ENCODE results near the gene DISP2.

DISP2 gene

DNA sequence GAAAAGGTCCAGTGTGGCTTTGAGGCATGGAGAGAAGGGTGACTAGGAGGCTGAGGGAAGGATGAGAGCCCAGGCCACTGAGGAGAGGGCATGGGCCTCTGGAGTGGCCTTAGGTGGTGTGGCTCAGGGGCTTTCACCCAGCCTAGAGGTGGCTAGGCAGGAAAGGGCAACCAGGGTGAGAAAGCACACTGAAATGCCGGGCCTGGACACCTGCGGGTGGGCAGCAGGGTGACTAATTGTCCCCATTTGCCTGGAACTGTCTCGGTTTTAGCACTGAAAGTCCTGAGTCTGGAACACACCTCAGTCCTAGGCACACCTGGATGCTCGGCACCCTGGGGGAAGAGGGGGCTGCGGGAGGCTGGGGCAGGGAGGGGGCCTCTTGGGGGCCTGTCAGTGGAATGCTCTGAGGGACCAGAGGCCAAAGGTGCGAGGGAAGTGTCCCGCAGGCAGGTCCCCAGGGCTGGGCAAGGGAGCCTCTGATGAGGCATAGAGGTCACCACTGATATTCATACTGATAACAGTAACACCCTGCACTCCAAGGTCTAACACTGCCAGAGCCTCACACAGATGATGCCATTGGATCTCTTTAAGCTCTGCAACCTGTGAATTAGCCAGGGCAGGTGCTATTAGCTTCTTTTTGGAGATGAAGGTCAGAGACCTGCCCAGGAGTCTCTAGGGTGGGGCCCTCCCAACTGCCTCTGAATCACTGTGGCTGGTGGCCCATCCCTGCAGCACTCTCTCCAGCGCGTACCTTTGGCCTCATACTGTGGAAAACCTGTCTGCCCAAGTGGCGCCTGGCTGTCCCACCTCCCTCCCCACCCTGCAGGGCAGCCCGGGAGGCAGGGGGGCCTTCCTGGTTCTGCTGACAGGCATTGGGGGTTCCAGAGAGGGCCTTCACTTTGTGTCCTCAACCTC is 10.2 kb upstream of the DISP2 start:
- no peak for TF ChIP-seq EZH2phosphoT487 (conservative IDR thresholded peaks at IDR 0.05; ENCODE audit: low read length)
- TF ChIP-seq, protein P1, sequence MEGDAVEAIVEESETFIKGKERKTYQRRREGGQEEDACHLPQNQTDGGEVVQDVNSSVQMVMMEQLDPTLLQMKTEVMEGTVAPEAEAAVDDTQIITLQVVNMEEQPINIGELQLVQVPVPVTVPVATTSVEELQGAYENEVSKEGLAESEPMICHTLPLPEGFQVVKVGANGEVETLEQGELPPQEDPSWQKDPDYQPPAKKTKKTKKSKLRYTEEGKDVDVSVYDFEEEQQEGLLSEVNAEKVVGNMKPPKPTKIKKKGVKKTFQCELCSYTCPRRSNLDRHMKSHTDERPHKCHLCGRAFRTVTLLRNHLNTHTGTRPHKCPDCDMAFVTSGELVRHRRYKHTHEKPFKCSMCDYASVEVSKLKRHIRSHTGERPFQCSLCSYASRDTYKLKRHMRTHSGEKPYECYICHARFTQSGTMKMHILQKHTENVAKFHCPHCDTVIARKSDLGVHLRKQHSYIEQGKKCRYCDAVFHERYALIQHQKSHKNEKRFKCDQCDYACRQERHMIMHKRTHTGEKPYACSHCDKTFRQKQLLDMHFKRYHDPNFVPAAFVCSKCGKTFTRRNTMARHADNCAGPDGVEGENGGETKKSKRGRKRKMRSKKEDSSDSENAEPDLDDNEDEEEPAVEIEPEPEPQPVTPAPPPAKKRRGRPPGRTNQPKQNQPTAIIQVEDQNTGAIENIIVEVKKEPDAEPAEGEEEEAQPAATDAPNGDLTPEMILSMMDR (IDR thresholded peaks at IDR 0.05; ENCODE audit: insufficient read depth, low read length, poor library complexity, severe bottlenecking) = no peak
- Histone ChIP-seq H4K20me1 (ENCODE audit: low read depth, low read length) (no peaks in the 10 kb centered on the region), H3K9me2 (replicated peaks; ENCODE audit: insufficient read depth, low read length) (no peaks in the 10 kb centered on the region), H3K4me3 (ENCODE audit: insufficient read depth, low read length, poor library complexity, severe bottlenecking) (no peak overlapping the region), H3K27ac (ENCODE audit: low read depth, low read length) (no peak overlapping the region), H3K36me3 (ENCODE audit: low read length) (no peaks in the 10 kb centered on the region), H3K79me2 (ENCODE audit: insufficient read depth, low read length) (no peaks in the 10 kb centered on the region), H3K9me3 (ENCODE audit: insufficient read depth, low read length) (no peaks in the 10 kb centered on the region), H3K27me3 (ENCODE audit: low read length) (no peaks in the 10 kb centered on the region), H3F3A (ENCODE audit: insufficient read depth) (no peaks in the 10 kb centered on the region), H3K9ac (ENCODE audit: low read length) (no peak overlapping the region), H2AFZ (ENCODE audit: low read depth, low read length, severe bottlenecking) (no peak overlapping the region), H3K4me2 (ENCODE audit: low read depth, low read length, poor library complexity, severe bottlenecking) (no peak overlapping the region)

DNA sequence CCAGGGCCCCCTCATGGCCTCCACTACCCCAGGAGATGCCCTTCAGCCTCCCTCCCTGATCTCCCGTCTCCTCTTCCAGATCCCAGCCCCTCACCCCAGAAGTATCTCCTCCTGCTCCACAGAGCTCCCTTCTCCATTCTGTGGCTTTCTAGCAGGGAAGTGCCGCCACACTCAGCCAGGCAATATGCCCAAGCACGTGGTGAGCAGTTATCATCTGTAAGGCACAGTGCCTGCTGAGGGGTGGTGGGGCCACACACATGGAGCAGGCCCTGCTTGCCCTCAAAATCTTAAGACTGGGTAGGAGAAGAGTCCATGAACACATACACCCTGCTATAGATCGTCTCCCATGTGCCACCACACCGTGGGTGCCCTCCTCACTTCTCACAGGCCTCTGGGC is 9.5 kb upstream of the DISP2 start:
- no peaks in the 10 kb centered on the region for H3K27me3 ChIP-seq (ENCODE audit: low read length)
- H3K79me2 ChIP-seq (ENCODE audit: insufficient read depth, low read length) = no peaks in the 10 kb centered on the region
- H3K4me2 ChIP-seq (ENCODE audit: low read depth, low read length, poor library complexity, severe bottlenecking) = no peak overlapping the region
- H3K9me2 ChIP-seq (replicated peaks; ENCODE audit: insufficient read depth, low read length) = no peaks in the 10 kb centered on the region
- no peak overlapping the region for H3K27ac ChIP-seq (ENCODE audit: low read depth, low read length)
- H2AFZ ChIP-seq (ENCODE audit: low read depth, low read length, severe bottlenecking) = no peak overlapping the region
- no peak overlapping the region for H3K9ac ChIP-seq (ENCODE audit: low read length)
- TF ChIP-seq, protein P1 (IDR thresholded peaks at IDR 0.05; ENCODE audit: insufficient read depth, low read length, poor library complexity, severe bottlenecking) = no peak
- no peak for TF ChIP-seq EZH2phosphoT487 (conservative IDR thresholded peaks at IDR 0.05; ENCODE audit: low read length)
- no peaks in the 10 kb centered on the region for H3F3A ChIP-seq (ENCODE audit: insufficient read depth)
- H3K36me3 ChIP-seq (ENCODE audit: low read length) = no peaks in the 10 kb centered on the region
- no peaks in the 10 kb centered on the region for H3K9me3 ChIP-seq (ENCODE audit: insufficient read depth, low read length)
- no peaks in the 10 kb centered on the region for H4K20me1 ChIP-seq (ENCODE audit: low read depth, low read length)
- H3K4me3 ChIP-seq (ENCODE audit: insufficient read depth, low read length, poor library complexity, severe bottlenecking) = no peak overlapping the region

DNA sequence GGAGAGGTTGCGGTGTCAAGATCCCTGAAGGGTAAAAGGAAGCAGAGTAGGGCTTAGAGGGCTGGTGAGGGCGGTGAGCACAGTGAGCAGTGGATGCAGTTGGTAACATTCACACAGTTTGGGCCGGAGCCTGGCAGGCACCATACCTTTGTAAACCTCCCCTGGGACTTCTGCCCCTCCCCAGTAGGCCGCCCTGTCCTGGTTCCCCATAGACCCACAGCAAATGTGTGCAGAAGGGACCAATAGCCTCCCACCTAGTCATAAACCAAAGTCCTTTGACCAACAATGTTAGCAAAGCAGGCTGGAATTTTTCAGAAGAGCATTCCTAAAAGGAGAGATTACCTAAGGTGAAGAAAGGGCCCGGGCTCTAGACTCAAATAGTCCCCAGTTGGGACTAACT is 8.9 kb upstream of the DISP2 start:
- no peaks in the 10 kb centered on the region for H3K79me2 ChIP-seq (ENCODE audit: insufficient read depth, low read length)
- H3K9me2 ChIP-seq (replicated peaks; ENCODE audit: insufficient read depth, low read length) = no peaks in the 10 kb centered on the region
- H4K20me1 ChIP-seq (ENCODE audit: low read depth, low read length) = no peaks in the 10 kb centered on the region
- H3K4me2 ChIP-seq (ENCODE audit: low read depth, low read length, poor library complexity, severe bottlenecking) = no peak overlapping the region
- H3K27ac ChIP-seq (ENCODE audit: low read depth, low read length) = no peak overlapping the region
- H3F3A ChIP-seq (ENCODE audit: insufficient read depth) = no peaks in the 10 kb centered on the region
- no peak overlapping the region for H3K9ac ChIP-seq (ENCODE audit: low read length)
- no peaks in the 10 kb centered on the region for H3K9me3 ChIP-seq (ENCODE audit: insufficient read depth, low read length)
- no peak for TF ChIP-seq EZH2phosphoT487 (conservative IDR thresholded peaks at IDR 0.05; ENCODE audit: low read length)
- TF ChIP-seq, protein P1 (IDR thresholded peaks at IDR 0.05; ENCODE audit: insufficient read depth, low read length, poor library complexity, severe bottlenecking) = no peak
- H3K36me3 ChIP-seq (ENCODE audit: low read length) = no peaks in the 10 kb centered on the region
- H2AFZ ChIP-seq (ENCODE audit: low read depth, low read length, severe bottlenecking) = no peak overlapping the region
- no peak overlapping the region for H3K4me3 ChIP-seq (ENCODE audit: insufficient read depth, low read length, poor library complexity, severe bottlenecking)
- no peaks in the 10 kb centered on the region for H3K27me3 ChIP-seq (ENCODE audit: low read length)
